T follicular helper cell (primary cell): ENCODE measurements around the gene PLPPR3.

Experiments
- DNase-seq: peaks from one replicate; pipeline ENCODE4 v3.0.0-alpha.2; 2020; ENCODE audit warnings: low read depth

PLPPR3 gene

DNA sequence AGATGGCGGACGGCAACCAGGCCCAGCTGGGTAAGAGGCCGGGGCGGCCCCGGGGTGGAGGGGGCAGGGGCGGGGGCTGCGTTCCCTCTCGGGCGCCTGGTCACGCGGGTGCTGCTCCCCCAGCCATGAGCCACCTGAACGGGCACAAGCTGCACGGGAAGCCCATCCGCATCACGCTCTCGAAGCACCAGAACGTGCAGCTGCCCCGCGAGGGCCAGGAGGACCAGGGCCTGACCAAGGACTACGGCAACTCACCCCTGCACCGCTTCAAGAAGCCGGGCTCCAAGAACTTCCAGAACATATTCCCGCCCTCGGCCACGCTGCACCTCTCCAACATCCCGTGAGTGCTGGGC is 13.4 kb downstream of the PLPPR3 start:
- DNase-seq: no peak

- no peak for DNase-seq
Measured at GRCh38 chr19:807627-808422, 13.9 kb downstream of the PLPPR3 start.

DNA sequence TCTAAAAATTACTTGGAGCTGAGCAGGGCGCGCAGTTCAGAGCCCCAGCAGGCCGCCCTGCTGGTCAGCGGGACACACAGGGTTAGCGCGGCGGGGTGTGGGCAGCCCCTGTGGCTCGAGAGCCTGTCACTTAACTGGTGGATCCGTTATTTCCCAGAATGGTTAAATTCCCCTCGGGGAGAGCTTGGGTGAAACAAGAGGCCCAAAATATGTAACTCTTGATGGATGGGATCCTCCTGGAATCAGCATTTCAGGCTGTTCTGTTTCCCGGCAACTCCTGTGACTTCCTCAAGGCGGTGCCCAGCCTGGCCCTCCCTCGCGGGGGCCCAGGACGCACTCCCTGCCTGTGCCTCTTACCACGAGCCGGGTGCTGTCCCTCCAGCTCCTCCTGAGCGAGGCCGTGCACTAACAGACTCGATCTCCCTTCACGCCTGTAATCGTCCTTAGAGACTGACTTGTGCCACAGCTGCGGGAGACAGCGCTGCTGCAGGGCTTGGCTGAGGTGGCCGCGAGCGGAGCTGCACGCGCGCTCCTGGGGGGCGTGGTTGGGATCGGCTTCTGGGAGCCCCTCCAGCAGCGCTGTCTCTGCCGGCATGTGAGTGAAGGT is 14.8 kb downstream of the PLPPR3 start:
- no peak for DNase-seq

- DNase-seq: no peak
Measured at GRCh38 chr19:805600-806550, 15.9 kb downstream of the PLPPR3 start.

DNA sequence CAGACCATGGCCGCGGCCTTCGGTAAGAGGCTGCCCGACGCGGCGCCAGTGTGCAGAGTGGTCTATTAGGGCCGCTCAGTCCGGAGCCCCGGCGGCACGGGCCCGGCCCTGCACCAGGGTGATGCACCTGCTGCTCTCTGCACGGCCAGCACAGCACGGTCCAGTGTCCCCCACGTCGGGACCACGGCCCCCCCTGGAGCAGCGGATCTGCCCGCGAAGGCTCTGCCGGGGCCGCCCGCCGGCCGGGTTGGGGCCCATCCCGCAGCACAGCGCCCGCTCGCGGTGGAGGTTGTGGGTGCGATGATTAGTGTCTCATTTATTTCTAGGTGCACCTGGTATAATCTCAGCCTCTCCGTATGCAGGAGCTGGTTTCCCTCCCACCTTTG is 16.6 kb downstream of the PLPPR3 start:
- no peak for DNase-seq

DNA sequence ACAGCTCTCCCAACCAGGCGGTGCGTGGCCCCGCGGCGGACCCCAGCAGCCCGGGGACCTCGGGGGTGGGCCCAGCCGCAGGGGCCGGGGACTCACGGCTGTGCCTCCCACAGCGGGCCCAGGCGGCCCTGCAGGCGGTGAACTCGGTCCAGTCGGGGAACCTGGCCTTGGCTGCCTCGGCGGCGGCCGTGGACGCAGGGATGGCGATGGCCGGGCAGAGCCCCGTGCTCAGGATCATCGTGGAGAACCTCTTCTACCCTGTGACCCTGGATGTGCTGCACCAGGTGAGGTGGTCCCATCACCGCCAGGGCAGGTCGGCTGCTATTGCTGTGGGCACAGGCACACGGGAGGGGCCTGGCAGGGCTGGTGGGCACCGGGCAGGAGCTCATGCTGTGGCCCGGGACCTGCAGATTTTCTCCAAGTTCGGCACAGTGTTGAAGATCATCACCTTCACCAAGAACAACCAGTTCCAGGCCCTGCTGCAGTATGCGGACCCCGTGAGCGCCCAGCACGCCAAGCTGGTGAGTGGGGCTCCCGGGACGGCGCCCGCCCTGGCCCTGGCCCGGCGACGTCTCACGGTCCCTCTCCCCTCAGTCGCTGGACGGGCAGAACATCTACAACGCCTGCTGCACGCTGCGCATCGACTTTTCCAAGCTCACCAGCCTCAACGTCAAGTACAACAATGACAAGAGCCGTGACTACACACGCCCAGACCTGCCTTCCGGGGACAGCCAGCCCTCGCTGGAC is 17.2 kb downstream of the PLPPR3 start:
- DNase-seq: no peak

DNA sequence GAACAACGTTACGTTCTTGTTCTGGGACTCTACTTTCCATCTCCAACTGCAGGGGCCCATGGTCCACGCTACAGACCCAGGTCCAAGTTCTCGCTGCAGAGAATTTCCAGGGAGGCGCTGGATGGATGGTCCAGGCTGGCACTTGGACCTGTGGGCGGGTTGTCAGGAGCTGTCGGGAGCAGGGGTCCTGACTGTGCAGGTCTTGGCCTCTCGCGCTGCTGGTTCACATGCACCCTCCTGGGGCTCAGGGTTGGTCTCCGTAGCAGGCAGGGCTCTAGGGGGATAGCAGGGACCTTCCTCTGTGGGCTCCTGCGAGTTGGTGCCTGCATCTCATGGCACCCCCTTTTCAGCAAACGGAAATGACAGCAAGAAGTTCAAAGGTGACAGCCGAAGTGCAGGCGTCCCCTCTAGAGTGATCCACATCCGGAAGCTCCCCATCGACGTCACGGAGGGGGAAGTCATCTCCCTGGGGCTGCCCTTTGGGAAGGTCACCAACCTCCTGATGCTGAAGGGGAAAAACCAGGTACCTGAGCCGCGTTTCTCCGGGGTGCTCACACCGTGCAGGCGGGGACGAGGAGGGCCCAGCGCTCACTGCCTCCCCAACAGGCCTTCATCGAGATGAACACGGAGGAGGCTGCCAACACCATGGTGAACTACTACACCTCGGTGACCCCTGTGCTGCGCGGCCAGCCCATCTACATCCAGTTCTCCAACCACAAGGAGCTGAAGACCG is 17.9 kb downstream of the PLPPR3 start:
- DNase-seq: no peak

GRCh38 chr19:803099-803561 is 18.6 kb downstream of the PLPPR3 start:
- no peak for DNase-seq

GRCh38 chr19:802498-803098 is 19.2 kb downstream of the PLPPR3 start:
- no peak for DNase-seq

- no peak for DNase-seq
Measured at GRCh38 chr19:801861-802497, 19.8 kb downstream of the PLPPR3 start.

GRCh38 chr19:801030-801860 is 20.5 kb downstream of the PLPPR3 start:
- DNase-seq: no peak

DNA sequence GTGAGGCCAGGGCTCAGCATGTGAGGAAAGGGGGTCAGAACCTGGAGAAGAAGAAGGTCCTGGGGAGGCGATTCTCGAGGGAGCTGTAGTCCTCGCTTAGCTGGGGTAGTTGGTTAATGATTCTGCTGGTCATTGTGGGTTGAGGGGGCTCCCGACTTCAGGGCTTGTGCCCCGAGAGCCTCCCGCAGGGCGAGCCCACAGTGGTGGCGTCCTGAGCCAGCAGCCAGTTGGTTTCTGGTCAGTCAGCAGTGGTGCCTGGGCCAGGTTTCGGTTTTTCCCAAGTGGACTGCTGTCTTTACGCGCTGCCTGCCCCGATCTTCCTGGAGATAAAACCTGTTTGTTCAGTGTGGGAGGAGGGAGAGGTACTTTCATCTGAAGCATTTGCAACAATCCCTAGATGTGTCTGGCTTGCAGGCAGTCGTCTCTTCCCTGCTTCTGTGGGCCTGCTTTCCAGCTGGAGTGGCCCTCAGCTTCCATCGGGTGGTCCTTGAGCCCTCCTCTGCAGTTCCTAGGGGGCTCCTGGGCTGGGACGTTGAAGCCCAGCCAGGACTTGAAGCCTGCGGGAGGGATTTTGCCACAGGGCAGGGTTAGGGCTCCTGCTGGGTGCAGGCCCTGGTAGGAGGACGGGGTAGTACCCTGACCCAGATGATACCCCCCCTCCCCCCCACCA is 21.3 kb downstream of the PLPPR3 start:
- DNase-seq: no peak

DNA sequence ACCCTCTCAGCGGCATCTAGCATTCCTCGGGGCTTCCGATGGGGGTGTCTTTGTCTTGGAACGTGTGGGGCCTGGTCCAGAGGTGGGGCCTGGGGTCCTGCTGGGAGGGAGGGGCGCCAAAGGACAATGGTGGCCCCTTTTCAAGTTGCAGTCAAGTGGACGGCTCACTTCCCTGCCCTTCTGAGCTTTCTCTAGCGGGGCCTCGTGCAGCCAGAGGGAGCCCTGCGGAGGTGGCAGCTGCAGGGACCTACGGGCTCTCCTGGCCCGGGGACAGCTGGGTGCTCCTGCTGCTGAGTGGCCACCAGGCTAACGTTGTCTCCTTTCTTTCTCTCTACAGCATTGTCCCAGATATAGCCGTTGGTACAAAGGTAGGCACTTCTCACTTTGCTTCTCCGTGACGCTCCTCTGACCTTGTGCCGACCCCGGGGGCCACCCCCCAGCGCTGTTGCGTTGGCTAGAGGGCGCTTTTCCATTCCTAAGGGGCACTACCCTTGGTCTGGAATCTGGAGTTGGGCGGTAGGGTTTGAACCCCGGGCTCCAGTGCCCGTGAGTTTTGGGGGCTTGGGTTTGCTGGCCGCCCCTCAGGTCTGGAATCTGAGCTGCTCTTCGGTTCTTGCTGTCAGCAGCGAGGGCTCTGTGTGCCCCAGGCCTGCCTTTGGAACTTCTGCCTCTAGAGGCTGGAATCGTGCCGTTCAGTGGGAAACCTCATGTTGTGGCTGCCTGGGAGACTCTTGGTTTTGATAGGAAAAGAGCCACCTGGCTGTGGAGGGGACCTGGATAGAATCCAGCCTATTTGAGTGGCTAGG is 22.5 kb downstream of the PLPPR3 start:
- no peak for DNase-seq

GRCh38 chr19:798415-799075 is 23.2 kb downstream of the PLPPR3 start:
- no peak for DNase-seq

DNA sequence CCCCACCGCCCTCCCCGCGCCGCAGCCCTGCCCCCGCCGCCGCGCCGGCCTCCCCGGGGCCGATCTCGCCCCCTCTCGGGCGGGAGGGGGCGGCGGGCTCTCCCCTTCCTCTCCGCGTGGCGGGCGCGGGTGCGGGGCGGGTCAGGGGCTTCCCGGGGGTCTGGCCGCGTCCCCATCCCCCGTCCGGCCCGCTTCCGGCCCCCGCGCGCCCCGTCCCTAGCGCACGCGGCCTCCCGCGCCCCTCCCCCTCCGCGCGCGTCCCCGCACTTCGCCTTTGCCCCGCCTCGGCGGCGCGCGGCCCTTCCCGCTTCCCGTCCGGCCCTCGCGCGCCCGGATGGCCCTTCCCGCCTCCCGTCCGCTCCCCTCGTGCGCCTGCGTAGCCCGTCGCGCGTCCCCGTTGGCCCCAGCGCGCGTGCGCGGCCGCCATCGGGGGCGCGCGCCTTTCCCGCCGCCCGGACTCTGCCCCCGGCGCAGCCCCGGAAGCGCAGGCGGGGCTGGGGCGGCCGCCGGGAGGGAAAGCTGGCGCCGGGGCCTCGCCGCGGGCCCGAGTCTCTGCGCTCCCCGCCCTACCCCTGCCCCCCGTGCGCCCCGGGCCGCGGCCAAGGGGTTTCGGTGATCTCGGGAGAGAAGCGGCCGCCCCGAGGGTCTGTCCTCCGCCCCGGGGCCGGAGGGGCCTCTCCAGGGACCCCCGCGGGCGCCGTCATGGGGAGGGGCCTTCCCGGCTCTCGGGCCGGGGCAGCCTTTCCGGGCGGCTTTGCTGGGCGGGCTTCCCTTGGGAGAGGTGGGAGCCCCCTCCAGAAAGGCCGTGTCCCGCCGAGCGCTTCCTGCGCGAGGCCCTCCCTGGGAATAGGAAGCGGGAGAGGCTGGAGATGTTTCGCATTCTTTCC is 24.0 kb downstream of the PLPPR3 start:
- peak; percentile 78 for DNase-seq
